Subcutaneous adipose tissue (tissue), 4 donors: Measurements from ENCODE around the gene ARIH2. TPM values are rescaled to one million over a fixed set of nuclear protein-coding genes. Genes with fewer than 3 reads are reported as not detected.

ENCODE experiments used
- CTCF ChIP-seq: fragments of 450-650 bp; IDR thresholded peaks from one replicate; pipeline ENCODE4 v1.5.1; 2016; ENCODE audit warnings: low read depth, mild to moderate bottlenecking, control low read depth, antibody characterized with exemption, moderate library complexity
- total RNA-seq, 4 donors: library from RNA; depleted of rRNA; stranded (reverse); fragments of >200 nt; gene quantifications; one replicate each; pipeline ENCODE4 v1.1.0, GENCODE V29; 2016

The ARIH2 gene
- total RNA-seq, 4 donors from 2014 or later, result 63.4 to 110 (median 80.2) TPM

DNA sequence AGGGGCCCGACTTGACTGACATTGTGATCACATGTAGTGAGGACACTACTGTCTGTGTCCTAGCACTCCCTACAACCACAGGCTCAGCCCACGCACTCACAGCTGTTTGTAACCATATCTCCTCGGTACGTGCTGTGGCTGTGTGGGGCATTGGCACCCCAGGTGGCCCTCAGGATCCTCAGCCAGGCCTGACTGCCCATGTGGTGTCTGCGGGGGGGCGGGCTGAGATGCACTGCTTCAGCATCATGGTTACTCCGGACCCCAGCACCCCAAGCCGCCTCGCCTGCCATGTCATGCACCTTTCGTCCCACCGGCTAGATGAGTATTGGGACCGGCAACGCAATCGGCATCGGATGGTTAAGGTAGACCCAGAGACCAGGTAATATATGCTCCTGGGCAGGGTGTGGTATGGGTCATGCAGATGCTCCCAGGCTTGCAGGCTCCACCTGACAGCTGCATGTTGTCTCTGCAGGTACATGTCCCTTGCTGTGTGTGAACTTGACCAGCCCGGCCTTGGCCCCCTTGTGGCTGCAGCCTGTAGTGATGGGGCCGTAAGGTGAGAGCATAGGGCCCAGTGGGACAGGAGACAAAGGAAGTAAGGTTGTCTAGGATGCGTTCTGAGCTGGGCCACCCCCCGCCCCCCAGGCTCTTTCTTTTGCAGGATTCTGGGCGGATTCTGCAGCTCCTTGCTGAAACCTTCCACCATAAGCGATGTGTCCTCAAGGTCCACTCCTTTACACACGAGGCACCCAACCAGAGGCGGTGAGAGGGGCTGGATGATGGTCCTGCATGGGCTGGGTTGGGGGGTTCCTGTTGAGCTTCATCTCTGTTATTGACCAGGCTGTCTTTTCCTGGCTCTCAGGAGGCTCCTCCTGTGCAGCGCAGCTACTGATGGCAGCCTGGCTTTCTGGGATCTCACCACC is 95.4 kb downstream of the ARIH2 start:
- TF ChIP-seq CTCF, result no peak

DNA sequence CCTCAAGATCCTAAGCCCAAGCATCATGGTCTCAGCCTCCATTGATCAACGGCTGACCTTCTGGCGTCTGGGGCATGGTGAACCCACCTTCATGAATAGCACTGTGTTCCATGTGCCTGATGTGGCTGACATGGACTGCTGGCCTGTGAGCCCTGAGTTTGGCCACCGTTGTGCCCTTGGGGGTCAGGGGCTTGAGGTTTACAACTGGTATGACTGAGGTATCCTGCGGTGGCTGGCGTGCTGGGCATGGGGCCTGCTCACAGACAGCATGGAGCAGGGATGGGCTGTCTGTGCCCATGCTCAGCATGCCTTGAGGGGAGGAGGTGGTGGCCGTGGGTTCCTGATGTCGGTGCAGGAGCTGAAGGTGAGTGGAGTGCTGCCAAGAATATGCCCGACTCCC is 96.4 kb downstream of the ARIH2 start:
- TF ChIP-seq CTCF, result no peak

GRCh38 chr3:49015765-49016164 is 97.1 kb downstream of the ARIH2 start:
- TF ChIP-seq CTCF, result no peak

DNA sequence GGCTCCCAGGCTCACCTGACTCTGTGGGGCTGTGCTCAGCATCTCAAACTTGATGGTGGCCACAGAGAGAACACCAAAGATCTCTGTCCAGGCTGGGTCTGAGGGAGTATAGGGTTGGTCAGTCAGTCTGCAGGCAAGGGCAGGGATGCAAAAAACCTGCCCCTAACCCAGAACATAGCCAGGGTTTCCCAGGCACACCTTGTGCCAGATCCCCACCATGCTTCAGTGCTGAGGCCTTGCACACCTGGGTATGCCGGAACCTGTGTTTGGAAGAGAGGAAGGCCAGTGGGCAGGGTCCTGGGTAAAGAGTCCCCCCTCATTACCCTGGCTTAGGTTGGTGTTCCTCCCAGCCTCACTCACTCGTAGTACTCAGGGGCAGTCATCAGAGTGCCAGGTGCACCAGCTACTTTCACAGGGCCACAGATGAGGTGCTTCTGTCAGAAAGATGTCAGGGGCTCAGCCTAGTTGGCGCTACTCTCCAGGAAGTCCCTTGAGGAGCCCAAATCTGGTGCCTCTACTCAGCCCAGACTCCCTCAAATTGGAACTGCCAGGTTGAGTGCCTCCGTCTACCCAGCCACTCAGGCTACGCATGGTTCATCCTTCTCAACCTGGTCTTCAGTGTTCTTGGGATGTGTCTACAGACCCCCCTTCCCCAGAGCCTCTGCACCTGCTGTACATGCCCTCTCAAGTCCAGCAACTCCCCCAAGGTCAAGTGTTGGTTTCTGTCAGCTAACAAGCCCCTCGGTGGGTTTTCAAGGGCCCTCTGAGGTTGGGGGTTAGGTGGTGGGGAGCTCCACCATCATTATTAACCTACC is 98.0 kb downstream of the ARIH2 start:
- TF ChIP-seq CTCF, result no peak

DNA sequence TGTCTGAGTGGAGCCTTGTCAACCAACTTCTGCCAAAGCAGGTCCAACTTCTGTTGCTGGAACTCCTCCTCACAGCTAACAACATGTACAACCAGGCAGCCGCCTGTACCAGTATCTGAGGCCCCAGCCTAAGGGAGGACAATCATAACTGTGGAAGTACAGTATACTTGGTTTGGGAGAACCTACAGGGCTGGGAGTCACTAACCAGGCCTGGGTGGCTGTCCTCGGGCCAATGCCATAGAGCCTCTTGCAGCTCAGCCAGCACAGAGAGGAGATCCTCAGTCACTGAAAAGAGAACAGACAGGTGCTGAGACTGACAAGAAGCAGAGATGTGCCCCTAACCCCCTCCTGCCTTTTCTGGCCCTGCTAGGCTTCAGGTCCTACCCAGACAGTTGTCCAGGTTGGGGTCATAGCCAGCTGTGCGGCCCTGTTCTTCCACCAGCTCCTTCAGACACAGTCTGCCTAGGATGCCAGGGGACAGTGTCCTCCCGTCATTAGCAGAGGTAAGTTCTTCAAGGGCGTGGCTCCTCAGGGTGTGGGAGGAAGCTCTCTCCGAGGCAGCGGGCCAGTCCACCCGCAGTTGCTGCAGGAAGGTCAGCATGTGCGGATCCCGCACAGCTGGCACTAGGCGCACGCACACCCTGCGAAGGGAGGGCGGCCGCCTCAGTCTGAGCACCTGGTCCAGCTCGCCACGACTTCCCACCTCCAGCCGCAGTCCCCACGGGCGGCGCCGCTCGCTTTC is 98.8 kb downstream of the ARIH2 start:
- TF ChIP-seq CTCF, result no peak

GRCh38 chr3:49017971-49018706 is 99.5 kb downstream of the ARIH2 start, which contains the start of gene DALRD3:
Gene DALRD3, minus strand, starts transcription at chr3:49018580. Its CDS starts 16 bp downstream, at chr3:49018564.
- no peak for TF ChIP-seq CTCF
